ENCODE results near the gene BRAT1.
A peak's percentile ranks its signal among the peaks of the same experiment; 100 is the strongest.

The BRAT1 gene

DNA sequence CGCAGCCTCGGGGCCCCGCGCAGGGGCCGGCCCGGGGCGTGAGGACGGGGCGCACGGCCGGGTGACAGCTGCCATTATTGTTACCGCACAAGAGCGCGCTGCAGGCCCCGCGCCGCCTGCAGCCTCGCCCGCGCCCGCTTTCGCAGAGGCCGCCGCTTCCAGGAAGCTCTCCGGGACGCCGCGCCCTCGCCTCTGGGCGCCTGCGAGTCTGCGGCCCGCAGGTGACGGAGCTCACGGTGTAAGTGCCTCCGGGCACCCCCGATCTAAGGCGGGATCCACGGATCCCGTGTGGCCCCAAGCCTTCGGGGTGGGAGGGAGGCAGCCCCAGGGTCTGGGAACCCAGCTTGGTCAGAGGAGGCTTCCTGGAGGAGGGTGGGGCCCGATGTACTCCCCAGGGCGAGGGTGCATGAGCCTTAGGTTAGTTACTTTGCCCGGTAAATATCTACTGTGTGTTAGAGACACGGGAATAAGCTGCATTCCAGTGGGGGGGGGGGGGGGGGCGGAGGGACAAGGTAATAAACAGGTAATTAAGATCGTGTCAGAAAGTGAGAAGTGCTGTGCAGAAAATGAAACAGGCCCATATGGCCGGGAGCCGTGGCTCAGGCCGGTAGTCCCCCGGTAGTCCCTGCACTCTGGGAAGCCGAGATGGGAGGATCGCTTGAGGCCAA lies 4.1 kb upstream of the BRAT1 start:
- DNase-seq = no peak

GRCh38 chr7:2558629-2559282 lies 3.4 kb upstream of the BRAT1 start, which contains the start of gene IQCE:
Gene IQCE, plus strand, starts transcription at chr7:2558979. Its CDS starts 203 bp downstream, at chr7:2559182.
- DNase-seq = peak; percentile 32

DNA sequence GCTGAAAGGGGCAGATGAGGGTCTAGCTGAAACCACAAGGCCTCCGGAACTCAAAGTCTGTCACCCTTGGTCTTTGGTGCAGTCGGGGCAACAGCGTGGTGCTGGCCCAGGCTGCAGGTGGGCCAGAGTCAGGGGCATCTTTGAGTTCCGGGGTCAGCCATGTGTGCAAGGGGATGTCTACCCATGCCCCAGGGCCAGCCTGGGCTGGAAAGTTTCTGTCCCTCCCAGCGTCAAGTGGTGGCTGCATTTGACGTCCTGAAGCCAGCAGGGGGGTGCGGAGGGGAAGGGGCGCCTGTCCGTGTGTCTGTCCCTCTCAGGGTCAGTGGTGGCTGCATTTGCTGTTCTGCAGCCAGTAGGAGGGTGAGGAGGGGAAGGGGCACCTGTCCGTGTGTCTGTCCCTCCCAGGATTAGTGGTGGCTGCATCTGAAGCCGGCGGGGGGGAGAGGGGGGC lies 638 bp downstream of the BRAT1 start:
- no peak for DNase-seq

DNA sequence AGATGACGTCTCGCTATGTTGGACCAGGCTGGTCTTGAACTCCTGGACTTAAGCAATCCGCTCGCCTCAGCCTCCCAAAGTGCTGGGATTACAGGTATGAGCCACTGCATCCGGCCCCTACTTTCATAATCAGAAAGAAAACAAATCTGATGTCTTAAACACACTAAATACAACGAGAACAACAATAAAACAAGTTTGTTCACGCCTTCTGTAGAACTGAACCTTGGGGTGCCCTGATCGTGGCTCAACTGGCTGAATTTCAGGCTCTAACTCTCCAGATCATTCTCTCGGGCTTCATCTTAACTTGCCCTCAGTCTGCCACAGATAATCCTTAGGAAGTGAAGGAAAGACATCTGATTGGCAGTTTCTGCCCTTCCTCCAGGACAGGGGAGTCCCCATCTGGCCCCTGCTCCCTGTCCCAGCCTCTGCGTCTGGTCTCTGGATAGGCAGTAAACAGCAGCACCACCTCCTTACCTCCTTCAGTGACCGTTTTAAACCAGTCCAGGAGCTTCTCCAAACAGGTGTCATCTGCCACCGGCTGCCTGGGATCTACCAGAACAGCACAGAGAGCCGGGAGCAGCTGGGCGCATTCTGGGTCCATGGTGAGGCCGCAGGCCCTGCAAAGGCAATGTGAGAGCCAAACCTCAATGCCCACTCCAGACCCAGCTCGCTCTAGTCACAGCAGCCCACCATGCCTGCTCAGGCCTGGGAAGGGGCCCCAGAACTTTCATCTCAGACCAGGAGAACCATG lies 1.3 kb downstream of the BRAT1 start:
- no peak for DNase-seq

- DNase-seq = no peak
Observed at GRCh38 chr7:2553108-2553507, 2.2 kb downstream of the BRAT1 start.

- DNase-seq = no peak
Observed at GRCh38 chr7:2551418-2551817, 3.9 kb downstream of the BRAT1 start.

DNA sequence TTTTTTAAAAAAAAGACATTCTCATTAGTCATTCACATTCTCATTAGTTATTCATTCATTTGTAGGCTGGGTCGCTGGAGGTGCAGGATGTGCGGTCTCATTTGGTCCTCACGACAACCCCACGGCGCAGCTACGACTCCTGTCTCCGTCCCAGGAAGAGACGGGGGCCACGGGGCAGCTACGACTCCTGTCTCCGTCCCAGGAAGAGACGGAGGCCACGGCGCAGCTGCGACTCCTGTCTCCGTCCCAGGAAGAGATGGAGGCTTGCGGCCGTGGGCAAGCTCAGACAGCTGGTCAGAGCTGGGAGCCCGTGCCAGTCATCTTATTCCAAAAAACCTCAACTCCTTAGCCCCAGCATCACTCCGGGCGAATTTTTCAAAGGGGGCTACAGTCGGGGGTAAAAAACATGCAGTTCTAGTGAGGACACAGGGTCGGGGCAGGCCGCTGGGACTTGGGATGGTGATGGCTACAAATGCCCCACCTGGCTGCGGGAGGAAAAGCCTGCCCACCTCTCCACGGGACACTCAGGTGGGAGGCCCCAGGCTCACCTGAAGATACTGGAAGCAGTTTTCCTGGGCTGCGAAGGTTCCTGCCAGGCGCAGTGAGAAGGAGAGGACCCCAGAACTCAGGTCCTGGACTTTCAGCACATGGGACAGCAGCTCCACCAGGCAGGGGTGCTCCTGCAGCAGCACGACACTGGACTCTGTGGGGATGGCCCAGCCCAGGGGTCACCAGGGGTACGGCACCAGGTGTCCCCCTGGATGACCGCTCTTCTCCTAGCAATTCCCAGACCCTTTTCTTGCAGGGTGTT lies 8.3 kb downstream of the BRAT1 start:
- DNase-seq = no peak

- no peak for DNase-seq
Observed at GRCh38 chr7:2545746-2546425, 9.4 kb downstream of the BRAT1 start.

DNA sequence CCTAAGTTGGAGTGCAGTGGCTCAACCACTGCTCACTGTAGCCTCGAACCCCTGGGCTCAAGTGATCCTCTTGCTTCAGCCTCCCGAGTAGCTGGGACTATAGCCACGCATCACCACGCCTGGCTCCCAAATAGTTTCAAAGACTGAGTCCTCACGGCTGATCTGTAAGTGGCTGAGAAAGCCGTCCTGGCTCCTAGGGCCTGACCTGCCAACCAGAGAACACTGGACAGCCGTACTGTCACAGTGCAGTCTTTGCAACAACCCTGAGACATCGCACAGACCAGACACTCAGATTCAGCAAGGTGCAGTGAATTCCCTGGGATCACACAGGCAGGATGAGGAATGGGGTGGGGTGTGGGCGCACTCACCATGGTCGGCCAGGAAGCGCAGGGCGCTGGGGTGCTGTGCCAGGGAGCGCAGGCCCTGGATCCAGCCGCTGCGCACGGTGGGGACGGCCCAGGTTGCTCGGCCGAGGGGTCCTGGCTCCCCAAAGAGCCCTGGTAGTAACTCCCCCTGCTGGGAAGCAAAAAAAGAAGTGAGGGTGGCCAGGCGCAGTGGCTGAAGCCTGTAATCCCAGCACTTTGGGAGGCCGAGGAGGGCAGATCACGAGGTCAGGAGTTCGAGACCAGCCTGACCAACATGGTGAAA lies 10.7 kb downstream of the BRAT1 start:
- DNase-seq = no peak

DNA sequence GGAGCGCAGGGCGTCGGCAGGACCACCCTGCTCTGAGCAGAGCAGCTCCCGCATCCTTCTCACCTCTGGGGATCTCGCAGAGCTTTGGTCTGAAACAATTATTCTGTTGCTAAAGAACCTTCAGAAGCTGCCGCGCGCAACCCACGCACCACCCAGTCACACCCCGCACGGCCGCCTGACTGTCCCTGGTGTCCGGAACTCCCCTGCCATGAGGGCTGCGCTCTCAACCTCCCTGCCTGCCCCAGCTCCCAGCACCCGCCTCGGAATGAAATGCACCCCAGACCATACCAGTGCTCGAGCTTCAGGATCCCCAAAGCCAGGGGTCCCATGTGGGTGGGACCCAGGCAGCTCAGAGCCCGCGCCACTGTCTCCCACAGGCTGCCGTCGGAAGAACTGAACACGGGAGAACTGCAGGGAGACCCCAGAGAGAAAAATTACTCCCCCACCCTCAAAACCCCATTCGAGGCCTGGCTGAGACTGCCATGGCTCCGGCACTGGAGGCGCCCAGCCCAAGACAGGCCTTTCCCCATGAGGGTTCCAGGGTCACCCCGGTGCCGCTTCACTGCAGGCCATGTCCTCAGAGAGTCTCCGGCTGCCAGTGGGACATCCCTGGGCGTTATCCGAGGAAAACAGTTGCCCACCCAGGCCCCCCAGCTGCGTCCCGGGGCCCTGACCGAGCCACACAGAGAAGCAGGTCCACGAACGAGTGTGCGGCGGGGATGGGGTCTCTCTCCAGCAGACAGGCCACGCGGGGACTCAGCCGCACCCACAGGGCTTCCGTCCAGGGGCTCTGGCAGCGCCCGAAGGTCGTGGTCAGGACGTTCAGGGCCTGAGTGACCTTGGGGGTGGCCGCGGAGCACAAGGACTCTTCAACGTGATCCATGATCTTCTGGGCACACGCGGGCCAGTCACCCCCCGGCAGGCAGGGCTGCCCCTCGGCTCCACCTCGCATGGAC lies 12.1 kb downstream of the BRAT1 start:
- DNase-seq = no peak

GRCh38 chr7:2542011-2542915 lies 13.1 kb downstream of the BRAT1 start:
- DNase-seq = no peak

- DNase-seq = no peak
Observed at GRCh38 chr7:2541291-2542010, 13.9 kb downstream of the BRAT1 start.

DNA sequence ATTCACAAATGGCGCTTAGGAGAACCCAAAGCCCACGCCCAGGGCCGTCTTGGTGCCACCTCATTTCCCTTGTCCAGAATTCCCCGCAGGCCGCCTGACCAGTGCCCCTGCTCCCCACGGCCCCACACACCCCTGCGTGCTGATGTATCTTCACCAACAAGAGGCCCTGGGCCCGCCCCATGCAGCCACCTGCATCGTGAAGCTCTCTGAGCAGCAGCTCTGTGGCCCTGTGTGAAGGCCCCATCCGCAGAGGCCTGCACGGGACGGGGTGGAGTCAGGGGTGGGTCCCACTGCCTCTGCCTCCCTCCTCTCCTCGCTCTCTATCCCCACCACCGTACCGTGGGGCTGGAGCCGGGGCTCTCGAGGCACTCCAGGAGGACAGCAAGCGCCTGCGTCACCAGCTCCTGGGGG lies 14.7 kb downstream of the BRAT1 start:
- no peak for DNase-seq

GRCh38 chr7:2540133-2540532 lies 15.2 kb downstream of the BRAT1 start:
- no peak for DNase-seq

DNA sequence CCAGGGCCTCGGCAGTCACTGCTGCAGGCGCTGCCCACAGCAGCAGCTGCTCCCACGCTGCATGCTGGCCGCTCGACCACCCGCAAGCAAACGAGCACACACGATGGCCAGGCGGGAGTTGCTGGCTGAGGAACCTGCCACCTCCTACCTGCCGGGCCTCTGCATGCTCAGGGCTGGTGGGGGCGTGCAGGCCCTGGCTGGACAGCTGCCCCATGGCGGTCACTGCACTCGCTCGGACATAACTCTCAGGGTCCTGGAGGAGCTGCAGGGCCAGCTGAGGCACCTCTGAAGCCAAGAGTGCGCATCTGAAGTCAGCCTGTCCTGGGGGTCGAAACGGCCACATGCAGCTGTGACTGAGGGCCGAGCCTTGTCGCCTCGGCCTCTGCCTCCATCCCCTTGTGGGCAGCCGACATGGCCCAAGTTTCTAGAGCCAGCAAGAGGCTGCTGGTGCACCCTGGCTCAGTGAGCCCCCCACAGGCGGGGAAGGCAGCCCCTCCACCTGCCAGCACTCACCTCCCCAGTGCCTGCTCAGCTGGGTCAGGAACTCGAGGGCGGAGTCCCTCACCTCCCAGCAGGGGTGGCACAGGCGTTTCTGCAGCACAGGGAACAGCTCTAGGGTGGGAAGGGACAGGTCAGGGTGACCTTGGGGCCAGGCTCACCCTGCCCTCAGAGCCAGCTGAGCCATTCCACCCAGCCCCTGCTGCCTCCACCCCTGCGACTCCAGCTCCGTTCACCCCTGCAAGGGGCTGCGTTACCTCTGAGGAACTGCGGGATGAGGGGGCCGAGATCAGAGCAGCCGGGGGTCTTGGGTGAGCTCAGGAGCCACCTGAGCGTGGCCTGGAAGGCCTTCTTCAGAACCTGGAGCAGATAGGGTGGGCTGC lies 16.1 kb downstream of the BRAT1 start:
- DNase-seq = no peak

GRCh38 chr7:2537981-2538851 lies 17.1 kb downstream of the BRAT1 start:
- no peak for DNase-seq
